GM21786 (cell line): Measurements from ENCODE around the gene FAM107B.

Experiments used
- ATAC-seq: cut with Tn5 transposase; IDR thresholded peaks from one replicate; pipeline ENCODE4 v1.9.1; 2021; ENCODE audit not compliant: unreplicated experiment

The FAM107B gene

GRCh38 chr10:14779001-14779651 is 4.4 kb upstream of the FAM107B start:
- no peak for ATAC-seq

- ATAC-seq = no peak
Observed at GRCh38 chr10:14776546-14776945, 1.8 kb upstream of the FAM107B start.

GRCh38 chr10:14775656-14776055 is 959 bp upstream of the FAM107B start:
- ATAC-seq = no peak

GRCh38 chr10:14774214-14774580 is 500 bp downstream of the FAM107B start:
- no peak for ATAC-seq

- no peak for ATAC-seq
Observed at GRCh38 chr10:14773551-14774213, 1.0 kb downstream of the FAM107B start.

GRCh38 chr10:14772399-14772798 is 2.3 kb downstream of the FAM107B start:
- ATAC-seq = no peak

GRCh38 chr10:14770927-14771326 is 3.8 kb downstream of the FAM107B start:
- ATAC-seq = no peak

- no peak for ATAC-seq
Observed at GRCh38 chr10:14761372-14761771, 13.3 kb downstream of the FAM107B start.

GRCh38 chr10:14758994-14759664 is 15.6 kb downstream of the FAM107B start:
- no peak for ATAC-seq

- no peak for ATAC-seq
Observed at GRCh38 chr10:14758451-14758850, 16.2 kb downstream of the FAM107B start.

GRCh38 chr10:14757986-14758385 is 16.7 kb downstream of the FAM107B start:
- no peak for ATAC-seq

GRCh38 chr10:14757394-14757793 is 17.3 kb downstream of the FAM107B start:
- ATAC-seq = no peak

- no peak for ATAC-seq
Observed at GRCh38 chr10:14753441-14753840, 21.3 kb downstream of the FAM107B start.

- ATAC-seq = no peak
Observed at GRCh38 chr10:14751921-14752320, 22.8 kb downstream of the FAM107B start.

GRCh38 chr10:14751014-14751896 is 23.4 kb downstream of the FAM107B start:
- no peak for ATAC-seq

GRCh38 chr10:14749070-14749809 is 25.5 kb downstream of the FAM107B start:
- no peak for ATAC-seq

GRCh38 chr10:14748441-14748840 is 26.3 kb downstream of the FAM107B start:
- no peak for ATAC-seq

- peak; percentile 79 for ATAC-seq
Observed at GRCh38 chr10:14742815-14743214, 31.9 kb downstream of the FAM107B start.

GRCh38 chr10:14742382-14742781 is 32.3 kb downstream of the FAM107B start:
- peak; percentile 8 for ATAC-seq

GRCh38 chr10:14740684-14741247 is 33.9 kb downstream of the FAM107B start:
- ATAC-seq = no peak
